Endothelial cell of umbilical vein (primary cell): ENCODE measurements around the gene BNC1. TPM values are rescaled to one million over a fixed set of nuclear protein-coding genes. Genes with fewer than 3 reads are reported as not detected.

Experiments
- BruUV-seq: library from RNA; stranded (reverse); fragments of 400-500 nt; replicated peaks from 2 replicates; lab custom pipeline; 2021; lab: Mats Ljungman, UMichigan
- CTCF ChIA-PET: fragments of 300-600, 350-600 bp; sonication (Branson Sonifier 250); formaldehyde crosslinking; loops from one replicate; lab custom pipeline; 2021; ENCODE audit warnings: antibody characterized with exemption, inconsistent platforms; lab: Charles Lee
- POLR2A ChIA-PET: fragments of 300-600, 350-600 bp; sonication (Branson Sonifier 250); formaldehyde crosslinking; loops from one replicate; lab custom pipeline; 2021; ENCODE audit warnings: antibody characterized with exemption, inconsistent platforms; lab: Charles Lee
- DNase-seq: peaks from one replicate; pipeline ENCODE4 v3.0.0-alpha.2; 2011; ENCODE audit warnings: low read depth, low spot score
- FAIRE-seq: peaks from 2 replicates; lab custom pipeline; 2011; peaks lifted over from hg19 to GRCh38; lab: Jason Lieb, UNC
- H2AFZ ChIP-seq: 2 replicates; pipeline ENCODE4 v1.6.0; 2012; ENCODE audit warnings: low read depth, low read length, control low read depth, inconsistent platforms
- H3K27ac ChIP-seq: 2 replicates; pipeline ENCODE4 v1.5.1; 2011; ENCODE audit warnings: low read depth, mild to moderate bottlenecking, control low read depth, low read length, moderate library complexity; ENCODE audit not compliant: insufficient read depth
- H3K27me3 ChIP-seq, 2 experiments: 2 replicates each; pipeline versions ENCODE4 v1.6.0 to v1.6.1; 2011; ENCODE audit warnings: low read length in 2 of 2, mixed read lengths in 1 of 2; ENCODE audit not compliant: control insufficient read depth in 2 of 2, insufficient read depth in 2 of 2
- H3K36me3 ChIP-seq, 2 experiments: 2 replicates in 1 of 2; 3 replicates in 1 of 2; pipeline ENCODE4 v1.5.1; 2011; ENCODE audit warnings: low read length in 2 of 2, mild to moderate bottlenecking in 1 of 2, moderate library complexity in 1 of 2; ENCODE audit not compliant: control insufficient read depth in 2 of 2, insufficient read depth in 2 of 2; ENCODE audit errors: extremely low read depth in 1 of 2
- H3K4me1 ChIP-seq: 3 replicates; pipeline ENCODE4 v1.5.1; 2011; ENCODE audit warnings: mild to moderate bottlenecking, low read length; ENCODE audit not compliant: control insufficient read depth, insufficient read depth; ENCODE audit errors: extremely low read depth
- H3K4me2 ChIP-seq: 2 replicates; pipeline ENCODE4 v1.6.1; 2011; ENCODE audit warnings: low read length, control low read depth, mixed read lengths; ENCODE audit not compliant: insufficient read depth
- H3K4me3 ChIP-seq, 3 experiments: fragments of 200-600 bp in 1 of 3; sonication (generic), shearing (Covaris generic) in 1 of 3; replicated peaks in 1 of 3; 2 replicates each; pipeline ENCODE4 v1.5.1; 2011 to 2016; ENCODE audit warnings: control low read depth in 3 of 3, low read length in 3 of 3, mild to moderate bottlenecking in 2 of 3, inconsistent platforms in 1 of 3, low read depth in 1 of 3, moderate library complexity in 1 of 3; ENCODE audit not compliant: insufficient read depth in 1 of 3
- H3K79me2 ChIP-seq: 2 replicates; pipeline ENCODE4 v1.6.0; 2012; ENCODE audit warnings: low read length, inconsistent platforms; ENCODE audit not compliant: control insufficient read depth, insufficient read depth
- H3K9ac ChIP-seq: replicated peaks from 2 replicates; pipeline ENCODE3; 2011; ENCODE audit warnings: low read length, control low read depth; ENCODE audit not compliant: insufficient read depth; ENCODE audit errors: extremely low read depth
- H3K9me1 ChIP-seq: replicated peaks from 3 replicates; pipeline ENCODE4 v1.6.0; 2011; ENCODE audit warnings: mild to moderate bottlenecking, low read length; ENCODE audit not compliant: control insufficient read depth, insufficient read depth; ENCODE audit errors: extremely low read depth
- H3K9me3 ChIP-seq: replicated peaks from 2 replicates; pipeline ENCODE4 v1.5.1; 2012; ENCODE audit warnings: low read length, inconsistent platforms; ENCODE audit not compliant: control insufficient read depth, insufficient read depth
- H4K20me1 ChIP-seq: replicated peaks from 2 replicates; pipeline ENCODE3; 2011; ENCODE audit warnings: mild to moderate bottlenecking, low read length; ENCODE audit not compliant: control insufficient read depth, insufficient read depth; ENCODE audit errors: extremely low read depth
- EZH2 ChIP-seq: IDR thresholded peaks from 2 replicates; pipeline ENCODE4 v1.6.1; 2012; ENCODE audit warnings: borderline replicate concordance, low read depth, mild to moderate bottlenecking, moderate library complexity, low read length, inconsistent platforms; ENCODE audit not compliant: severe bottlenecking
- FOS ChIP-seq: IDR thresholded peaks from 2 replicates; pipeline ENCODE4 v1.6.1; 2011; ENCODE audit warnings: mild to moderate bottlenecking, low read length, moderate library complexity, borderline replicate concordance; ENCODE audit not compliant: insufficient read depth
- GATA2 ChIP-seq: IDR thresholded peaks from 2 replicates; pipeline ENCODE4 v1.7.0; 2011; ENCODE audit warnings: low read depth, mild to moderate bottlenecking, moderate library complexity, mixed read lengths, low read length; ENCODE audit not compliant: insufficient read length, insufficient read depth
- JUN ChIP-seq: IDR thresholded peaks from 2 replicates; pipeline ENCODE4 v1.6.1; 2011; ENCODE audit warnings: borderline replicate concordance, low read depth; ENCODE audit not compliant: insufficient read length, insufficient read depth
- MYC ChIP-seq: IDR thresholded peaks from one replicate; pipeline ENCODE4 v1.6.1; 2011; ENCODE audit warnings: mild to moderate bottlenecking, low read depth, low read length
- POLR2A ChIP-seq: IDR thresholded peaks from 2 replicates; pipeline ENCODE4 v1.6.1; 2012; ENCODE audit warnings: low read depth, mild to moderate bottlenecking, control low read depth, low read length
- POLR2AphosphoS5 ChIP-seq: IDR thresholded peaks from 2 replicates; pipeline ENCODE4 v1.6.1; 2012; ENCODE audit warnings: low read depth, mild to moderate bottlenecking, control low read depth, low read length, moderate library complexity; ENCODE audit not compliant: insufficient read depth
- dilution Hi-C: fragments of 300-500 bp; cut with MboI; formaldehyde crosslinking; loops from one replicate; pipeline ENCODE4 v1.15.0; 2019; ENCODE audit warnings: low sequenced_read_pairs; ENCODE audit not compliant: extremely low pct_ligation_motif_present
- intact Hi-C: fragments of 100-400 bp; cut with micrococcal nuclease; formaldehyde crosslinking; loops from one replicate; pipeline ENCODE4 v1.10.0; 2022
- polyA plus RNA-seq, 4 experiments: library from polyadenylated mRNA; depleted of rRNA in 3 of 4; stranded (reverse) in 3 of 4; unstranded in 1 of 4; fragments of >200 nt; gene quantifications; 2 replicates each; pipeline versions ENCODE4 v1.2.1 to v1.2.3, GENCODE V29; 2011 to 2012; ENCODE audit warnings: missing spikeins in 1 of 4
- total RNA-seq: library from RNA; stranded (reverse); gene quantifications from 2 replicates; pipeline ENCODE4 v1.2.3, GENCODE V29; 2021
- TF ChIP-seq, protein P1 (sequence below): IDR thresholded peaks from 2 replicates; pipeline ENCODE4 v1.6.1; 2011; ENCODE audit not compliant: insufficient read depth, insufficient read length
- TF ChIP-seq, protein P2 (sequence below), 2 donors: IDR thresholded peaks; 1 replicate in 1 of 2; 2 replicates in 1 of 2; pipeline ENCODE4 v1.5.1; 2011; ENCODE audit warnings: low read length in 2 of 2, mild to moderate bottlenecking in 2 of 2, moderate library complexity in 2 of 2, control low read depth in 1 of 2, inconsistent platforms in 1 of 2, low read depth in 1 of 2; ENCODE audit not compliant: insufficient read depth in 1 of 2; ENCODE audit errors: extremely low read depth in 1 of 2

BNC1 gene
- total and polyA plus RNA-seq, 2 donors (not counting 3 experiments of a cell fraction or from before 2014, with no cell fraction given) = 3.4 to 3.9 TPM

DNA sequence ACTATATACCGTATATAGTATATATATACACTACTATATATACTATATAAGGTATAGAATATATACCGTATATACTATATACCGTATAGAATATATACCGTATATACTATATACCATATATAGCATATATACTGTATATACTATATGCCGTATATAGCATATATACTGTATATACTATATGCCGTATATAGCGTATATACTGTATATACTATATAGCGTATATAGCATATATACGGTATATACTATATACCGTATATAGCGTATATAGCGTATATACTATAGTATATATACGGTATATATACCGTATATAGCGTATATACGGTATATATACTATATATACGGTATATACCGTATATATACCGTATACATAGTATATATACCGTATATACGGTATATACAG, 54.2 kb downstream of the BNC1 start:
- no TSS peak for BruUV-seq
- dilution Hi-C loops = no loop called here

More for the DNA sequence above, 54.2 kb downstream of the BNC1 start:
- no peak for FAIRE-seq
- ChIA-PET CTCF (no interaction called here), POLR2A (no interaction called here)
- H3K4me2 ChIP-seq = no peak overlapping the region
- H3K4me3 ChIP-seq = no peak overlapping the region
- H3K36me3 ChIP-seq = no peaks in the 10 kb centered on the region
- H2AFZ ChIP-seq = no peak overlapping the region
- no peaks in the 10 kb centered on the region for H3K9me1 ChIP-seq
- H3K27me3 ChIP-seq = peaks cover 0 to 2% of the 10 kb centered on the region in 2 experiments
- no peak overlapping the region for H3K27ac ChIP-seq
- H3K4me1 ChIP-seq = no peaks in the 10 kb centered on the region
- no peaks in the 10 kb centered on the region for H3K9me3 ChIP-seq
- H3K79me2 ChIP-seq = no peaks in the 10 kb centered on the region
- no peaks in the 10 kb centered on the region for H4K20me1 ChIP-seq
- H3K9ac ChIP-seq = no peak overlapping the region
- DNase-seq = no peak
- TF ChIP-seq EZH2 (no peak), MYC (no peak), POLR2A (no peak), GATA2 (no peak), POLR2AphosphoS5 (no peak), JUN (no peak), FOS (no peak)
- TF ChIP-seq, protein P1, sequence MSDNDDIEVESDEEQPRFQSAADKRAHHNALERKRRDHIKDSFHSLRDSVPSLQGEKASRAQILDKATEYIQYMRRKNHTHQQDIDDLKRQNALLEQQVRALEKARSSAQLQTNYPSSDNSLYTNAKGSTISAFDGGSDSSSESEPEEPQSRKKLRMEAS = no peak
- TF ChIP-seq, protein P2, sequence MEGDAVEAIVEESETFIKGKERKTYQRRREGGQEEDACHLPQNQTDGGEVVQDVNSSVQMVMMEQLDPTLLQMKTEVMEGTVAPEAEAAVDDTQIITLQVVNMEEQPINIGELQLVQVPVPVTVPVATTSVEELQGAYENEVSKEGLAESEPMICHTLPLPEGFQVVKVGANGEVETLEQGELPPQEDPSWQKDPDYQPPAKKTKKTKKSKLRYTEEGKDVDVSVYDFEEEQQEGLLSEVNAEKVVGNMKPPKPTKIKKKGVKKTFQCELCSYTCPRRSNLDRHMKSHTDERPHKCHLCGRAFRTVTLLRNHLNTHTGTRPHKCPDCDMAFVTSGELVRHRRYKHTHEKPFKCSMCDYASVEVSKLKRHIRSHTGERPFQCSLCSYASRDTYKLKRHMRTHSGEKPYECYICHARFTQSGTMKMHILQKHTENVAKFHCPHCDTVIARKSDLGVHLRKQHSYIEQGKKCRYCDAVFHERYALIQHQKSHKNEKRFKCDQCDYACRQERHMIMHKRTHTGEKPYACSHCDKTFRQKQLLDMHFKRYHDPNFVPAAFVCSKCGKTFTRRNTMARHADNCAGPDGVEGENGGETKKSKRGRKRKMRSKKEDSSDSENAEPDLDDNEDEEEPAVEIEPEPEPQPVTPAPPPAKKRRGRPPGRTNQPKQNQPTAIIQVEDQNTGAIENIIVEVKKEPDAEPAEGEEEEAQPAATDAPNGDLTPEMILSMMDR (IDR thresholded peaks at IDR 0.05; ENCODE audit: extremely low read depth in 1 of 2, insufficient read depth in 1 of 2, low read depth in 1 of 2, low read length in 2 of 2) = no peak
- intact Hi-C loops = no loop called here
